NCI-H128 (cell line): ENCODE results near the gene HYI.

Source experiments
- DNase-seq: peaks from one replicate; lab custom pipeline; 2025; ENCODE audit not compliant: unreplicated experiment; lab: John Stamatoyannopoulos, UW

HYI gene

DNA sequence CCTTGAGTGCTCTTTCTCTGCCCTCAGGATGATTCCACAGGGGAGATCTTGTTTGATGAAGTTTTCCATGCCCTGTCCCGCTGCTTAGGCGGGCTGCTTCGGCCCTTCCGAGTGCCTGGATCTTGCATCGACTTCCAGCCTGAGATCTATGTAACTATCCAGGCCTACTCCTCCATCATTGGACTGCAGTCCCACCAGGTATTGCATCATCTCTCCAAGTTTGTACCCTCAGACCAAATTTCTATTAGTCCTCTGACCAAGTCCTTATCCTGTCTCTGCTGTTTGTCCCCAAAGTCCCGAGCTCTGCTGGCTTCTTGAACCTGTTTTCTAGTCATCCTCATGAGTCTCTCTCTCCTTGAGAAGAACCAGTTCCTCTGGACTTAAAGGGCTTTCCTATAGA lies 49.4 kb downstream of the HYI start:
- DNase-seq: no peak

DNA sequence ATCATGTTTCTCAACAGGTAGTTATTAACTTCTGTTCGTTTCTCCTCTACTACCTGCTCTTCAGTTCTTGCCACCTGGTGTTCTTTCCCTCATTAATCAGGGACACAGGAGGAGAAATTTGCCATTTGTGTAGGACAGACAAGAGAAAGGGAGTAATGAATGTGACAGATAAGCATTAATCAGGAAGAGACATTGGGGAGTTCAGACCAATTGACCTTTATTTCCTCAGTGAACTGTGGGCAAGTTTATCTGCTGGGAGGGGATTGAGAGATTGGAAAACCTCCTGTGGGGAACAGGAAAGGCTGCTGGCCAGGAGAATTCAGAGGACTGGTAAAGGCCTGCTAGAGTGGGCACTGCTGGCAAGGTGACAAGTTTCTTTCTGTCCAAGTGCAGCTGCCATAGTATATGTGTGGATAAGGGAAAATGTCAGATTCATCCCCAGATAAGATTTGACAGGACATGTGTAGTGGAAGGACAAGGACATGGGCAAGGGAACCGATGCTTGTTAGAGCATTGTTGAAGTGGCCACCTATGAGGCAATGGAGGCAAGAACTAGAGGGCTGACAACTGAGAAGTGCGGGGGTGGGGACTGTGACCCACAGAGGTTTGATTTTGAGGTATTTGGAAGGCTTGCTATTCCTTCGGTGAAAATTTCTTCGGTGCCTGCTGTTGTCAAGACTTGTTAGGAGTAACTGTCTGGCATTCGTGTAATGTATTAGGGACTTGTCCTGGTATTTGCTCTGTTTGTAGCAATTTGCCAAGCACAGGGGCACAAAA lies 51.5 kb downstream of the HYI start:
- no peak for DNase-seq
